Tibial nerve (tissue), 4 donors: ENCODE data around the gene PRPS1. TPM values are rescaled to one million over a fixed set of nuclear protein-coding genes. Genes with fewer than 3 reads are reported as not detected.
"Not testable (repeated sequence)": the region's sequence is repeated elsewhere in the genome, so short reads cannot be mapped to it uniquely, and the experiment has no call there.

Experiments used
- DNase-seq, 2 donors: peaks; one replicate each; pipeline ENCODE4 v3.0.0-alpha.2; 2019; ENCODE audit warnings: low spot score in 2 of 2
- H3K27ac ChIP-seq, 4 donors: fragments of 200-600 bp; sonication (generic) in 3 of 4; one replicate each; pipeline ENCODE4 v1.5.1; 2017 to 2019; ENCODE audit warnings: mild to moderate bottlenecking in 1 of 4
- H3K27me3 ChIP-seq, 2 donors: fragments of 200-600 bp; sonication (generic) in 1 of 2; one replicate each; pipeline versions ENCODE4 v1.5.1 to v1.6.0; 2017 to 2019
- H3K36me3 ChIP-seq, 3 donors: fragments of 200-600 bp; sonication (generic); one replicate each; pipeline ENCODE4 v1.5.1; 2018 to 2019
- H3K4me1 ChIP-seq, 4 donors: fragments of 200-600 bp; sonication (generic) in 3 of 4; one replicate each; pipeline ENCODE4 v1.5.1; 2017 to 2019
- H3K4me3 ChIP-seq, 4 donors: fragments of 200-600 bp; sonication (generic) in 3 of 4; one replicate each; pipeline ENCODE4 v1.5.1; 2017 to 2019; ENCODE audit warnings: mild to moderate bottlenecking in 1 of 4, moderate library complexity in 1 of 4
- H3K9me3 ChIP-seq, 4 donors: fragments of 200-600 bp; sonication (generic) in 3 of 4; one replicate each; pipeline ENCODE4 v1.5.1; 2017 to 2019
- EP300 ChIP-seq, 2 donors: sonication (generic); formaldehyde crosslinking; IDR thresholded peaks; one replicate each; pipeline ENCODE4 v1.6.1; 2017; ENCODE audit warnings: antibody characterized with exemption in 2 of 2, mild to moderate bottlenecking in 1 of 2
- POLR2A ChIP-seq, 2 donors: fragments of 450-650 bp; IDR thresholded peaks; one replicate each; pipeline ENCODE4 v1.6.1; 2017; ENCODE audit warnings: antibody characterized with exemption in 2 of 2, mild to moderate bottlenecking in 2 of 2, moderate library complexity in 2 of 2
- WGBS, 2 donors: methylation state at CpG; one replicate each; pipeline ENCODE4 v1.1.5; 2018; 5-methylcytosine and 5-hydroxymethylcytosine counted together
- total RNA-seq, 4 donors: library from RNA; depleted of rRNA; stranded (reverse); fragments of >200 nt; gene quantifications; one replicate each; pipeline ENCODE4 v1.1.0, GENCODE V29; 2016
- TF ChIP-seq, protein P1 (sequence below), 5 experiments: fragments of 200-600 bp in 3 of 5; fragments of 450-650 bp in 2 of 5; sonication (generic) in 3 of 5; IDR thresholded peaks; one replicate each; pipeline ENCODE4 v1.5.1; 2016 to 2019; ENCODE audit warnings: antibody characterized with exemption in 5 of 5, mild to moderate bottlenecking in 3 of 5, moderate library complexity in 2 of 5

The PRPS1 gene
- total RNA-seq, 4 donors from 2014 or later, result 19.0 to 33.3 (median 28.9) TPM

DNA sequence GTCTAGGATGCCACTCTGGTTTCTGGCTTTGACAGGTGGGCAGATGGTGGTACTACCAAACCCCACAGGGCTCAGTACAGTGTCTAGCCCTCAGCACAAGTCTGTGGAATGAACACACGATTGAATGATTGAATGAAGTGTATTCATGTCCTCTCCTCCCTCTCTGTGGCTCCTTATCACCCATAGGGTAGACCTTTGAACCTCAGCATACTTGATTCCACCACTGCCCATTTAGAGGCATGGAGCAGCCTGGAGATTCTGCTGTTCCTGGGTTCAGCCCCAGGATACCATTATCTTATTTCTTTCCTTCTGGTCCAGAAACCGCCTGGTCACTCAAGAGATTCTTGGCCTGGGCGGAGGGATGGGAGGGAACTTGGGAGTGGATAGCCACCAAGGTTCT lies 53.9 kb downstream of the PRPS1 start:
- Histone ChIP-seq H3K4me1 (peaks cover 0 to 73% (median 27%) of the 10 kb centered on the region in 4 donors), H3K4me3 (no peak overlapping the region), H3K27ac (peak overlapping the region; percentile 67 to 99 (median 70)), H3K9me3 (no peaks in the 10 kb centered on the region), H3K27me3 (no peaks in the 10 kb centered on the region), H3K36me3 (no peaks in the 10 kb centered on the region)
- WGBS, 2 donors, result 75 to 89% methylated on average over 3 of the region's 3 CpGs
- TF ChIP-seq, protein P1, sequence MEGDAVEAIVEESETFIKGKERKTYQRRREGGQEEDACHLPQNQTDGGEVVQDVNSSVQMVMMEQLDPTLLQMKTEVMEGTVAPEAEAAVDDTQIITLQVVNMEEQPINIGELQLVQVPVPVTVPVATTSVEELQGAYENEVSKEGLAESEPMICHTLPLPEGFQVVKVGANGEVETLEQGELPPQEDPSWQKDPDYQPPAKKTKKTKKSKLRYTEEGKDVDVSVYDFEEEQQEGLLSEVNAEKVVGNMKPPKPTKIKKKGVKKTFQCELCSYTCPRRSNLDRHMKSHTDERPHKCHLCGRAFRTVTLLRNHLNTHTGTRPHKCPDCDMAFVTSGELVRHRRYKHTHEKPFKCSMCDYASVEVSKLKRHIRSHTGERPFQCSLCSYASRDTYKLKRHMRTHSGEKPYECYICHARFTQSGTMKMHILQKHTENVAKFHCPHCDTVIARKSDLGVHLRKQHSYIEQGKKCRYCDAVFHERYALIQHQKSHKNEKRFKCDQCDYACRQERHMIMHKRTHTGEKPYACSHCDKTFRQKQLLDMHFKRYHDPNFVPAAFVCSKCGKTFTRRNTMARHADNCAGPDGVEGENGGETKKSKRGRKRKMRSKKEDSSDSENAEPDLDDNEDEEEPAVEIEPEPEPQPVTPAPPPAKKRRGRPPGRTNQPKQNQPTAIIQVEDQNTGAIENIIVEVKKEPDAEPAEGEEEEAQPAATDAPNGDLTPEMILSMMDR (IDR thresholded peaks at IDR 0.05), result no peak
- TF ChIP-seq EP300 (IDR thresholded peaks at IDR 0.05) (no peak), POLR2A (IDR thresholded peaks at IDR 0.05) (no peak)
- DNase-seq, result no peak

DNA sequence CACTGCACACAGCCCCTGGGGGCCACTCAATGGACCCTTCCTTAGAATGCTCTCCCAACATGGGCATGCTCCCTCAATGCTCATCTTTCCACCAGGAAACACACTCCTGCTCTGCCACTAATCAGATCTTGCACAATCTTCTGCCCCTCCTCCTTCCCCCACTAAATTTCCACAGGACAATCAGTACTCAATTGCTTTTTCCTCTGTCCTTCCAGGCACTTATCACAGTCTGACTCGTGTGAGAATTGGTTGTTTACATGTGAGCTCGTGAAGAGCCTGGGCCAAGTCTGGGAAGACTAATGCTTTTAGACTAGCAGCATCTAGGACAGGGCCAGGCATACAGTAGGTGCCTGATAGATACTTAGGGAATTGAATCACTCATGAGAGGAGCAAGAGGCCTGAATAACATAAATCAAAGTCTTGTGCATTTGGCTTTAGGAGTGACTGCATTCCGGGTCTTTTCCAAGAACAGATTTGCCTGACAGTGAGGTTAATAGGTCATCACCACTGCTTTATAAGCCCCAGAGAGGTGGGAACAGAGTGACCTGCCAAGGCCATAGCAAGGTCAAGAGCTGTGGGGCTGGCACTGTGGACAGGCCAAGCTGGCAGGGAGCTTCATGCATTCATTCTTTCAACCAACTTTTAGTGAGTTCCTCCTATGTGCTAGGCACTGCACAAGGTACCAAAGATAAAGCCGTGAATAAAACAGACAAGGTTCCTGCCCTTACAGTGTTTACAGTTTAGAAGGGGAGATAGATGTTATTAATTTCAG lies 55.0 kb downstream of the PRPS1 start:
- WGBS, 2 donors, result 20 to 47% methylated on average over 4 of the region's 4 CpGs
- DNase-seq, result peak in 1 of 2 donors; percentile 71
- Histone ChIP-seq H3K27me3 (no peaks in the 10 kb centered on the region), H3K36me3 (no peaks in the 10 kb centered on the region), H3K4me3 (no peak overlapping the region), H3K9me3 (no peaks in the 10 kb centered on the region), H3K4me1 (peaks cover 0 to 63% (median 19%) of the 10 kb centered on the region in 4 donors), H3K27ac (peak overlapping the region; percentile 67 to 99 (median 70))
- TF ChIP-seq EP300 (IDR thresholded peaks at IDR 0.05) (peak; percentile 89 to 97), POLR2A (IDR thresholded peaks at IDR 0.05) (peak in 1 of 2 donors; percentile 44)
- TF ChIP-seq, protein P1 (IDR thresholded peaks at IDR 0.05), result no peak

DNA sequence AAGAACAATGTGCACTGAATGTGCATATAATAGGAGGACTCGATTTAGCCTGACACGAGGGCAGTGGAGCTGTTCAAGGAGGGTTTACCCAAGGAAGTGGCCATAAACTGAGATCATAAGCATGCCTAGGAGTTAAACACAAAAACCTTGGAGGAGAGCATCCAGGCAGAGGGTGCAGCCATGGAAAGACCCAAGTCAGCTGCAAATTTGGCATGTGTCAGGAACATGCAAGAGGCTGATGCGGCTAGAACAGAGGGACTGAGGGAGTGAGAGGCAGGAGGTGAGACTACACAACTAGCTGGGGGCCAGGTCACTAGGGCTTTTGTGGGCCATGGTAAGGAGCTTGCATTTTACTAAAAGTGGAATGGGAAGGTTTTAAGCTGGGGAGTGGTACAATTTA lies 55.6 kb downstream of the PRPS1 start:
- H3K4me3 ChIP-seq, result no peak overlapping the region
- TF ChIP-seq, protein P1 (IDR thresholded peaks at IDR 0.05), result no peak
- TF ChIP-seq POLR2A (IDR thresholded peaks at IDR 0.05) (no peak), EP300 (IDR thresholded peaks at IDR 0.05) (no peak)
- H3K9me3 ChIP-seq, result no peaks in the 10 kb centered on the region
- peak overlapping the region; percentile 67 to 99 (median 70) for H3K27ac ChIP-seq
- no peak for DNase-seq
- no peaks in the 10 kb centered on the region for H3K36me3 ChIP-seq
- no peaks in the 10 kb centered on the region for H3K27me3 ChIP-seq
- WGBS, 2 donors, result 69 to 74% methylated on average over 3 of the region's 3 CpGs
- peaks cover 0 to 57% (median 16%) of the 10 kb centered on the region in 4 donors for H3K4me1 ChIP-seq

DNA sequence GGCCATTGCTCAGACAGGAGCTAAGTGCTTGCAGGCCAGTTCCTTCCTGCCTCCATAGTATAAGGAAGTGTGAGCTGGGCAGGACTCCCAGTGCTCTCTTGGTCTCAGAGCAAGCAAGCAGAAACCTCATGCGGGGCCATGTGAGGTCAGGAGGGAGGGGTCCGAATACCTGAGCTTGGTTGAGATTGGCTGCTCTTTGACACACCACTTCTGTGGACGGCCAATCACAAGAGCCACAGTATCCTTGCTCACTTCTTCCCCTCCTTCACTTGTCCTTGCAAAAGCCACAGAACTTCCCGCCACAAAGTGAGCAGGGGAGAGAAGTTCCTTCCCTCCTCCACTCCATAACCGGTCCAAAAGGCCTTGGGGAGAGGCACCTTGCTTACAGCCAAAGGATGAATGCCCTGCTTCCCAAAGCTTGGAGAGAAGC lies 56.7 kb downstream of the PRPS1 start:
- peak overlapping the region; percentile 40 to 99 (median 58) for H3K27ac ChIP-seq
- no peak overlapping the region for H3K4me3 ChIP-seq
- no peaks in the 10 kb centered on the region for H3K9me3 ChIP-seq
- WGBS, 2 donors, result 61 to 65% methylated on average over 2 to 5 of the region's 5 CpGs
- H3K27me3 ChIP-seq, result no peaks in the 10 kb centered on the region
- no peaks in the 10 kb centered on the region for H3K36me3 ChIP-seq
- H3K4me1 ChIP-seq, result peaks cover 0 to 46% (median 11%) of the 10 kb centered on the region in 4 donors
- DNase-seq, result peak; percentile 63 to 84
- TF ChIP-seq, protein P1 (IDR thresholded peaks at IDR 0.05), result no peak
- TF ChIP-seq EP300 (IDR thresholded peaks at IDR 0.05), result peak; percentile 7 to 83

DNA sequence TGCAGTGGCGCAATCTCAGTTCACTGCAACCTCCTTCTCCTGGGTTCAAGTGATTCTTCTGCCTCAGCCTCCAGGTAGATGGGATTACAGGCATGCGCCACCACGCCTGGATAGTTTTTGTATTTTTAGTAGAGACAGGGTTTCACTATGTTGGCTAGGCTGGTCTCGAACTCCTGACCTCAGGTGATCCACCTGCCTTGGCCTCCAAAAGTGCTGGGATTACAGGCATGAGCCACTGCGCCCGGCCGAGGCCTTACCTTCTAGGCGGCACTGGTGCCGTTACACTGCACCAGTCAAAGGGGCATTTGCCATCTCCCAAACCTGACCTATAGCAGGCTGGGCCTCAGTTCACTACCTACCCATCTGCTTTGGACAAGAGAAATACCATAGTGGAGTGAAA lies 57.3 kb downstream of the PRPS1 start:
- H3K9me3 ChIP-seq, H3K27me3 ChIP-seq, H3K36me3 ChIP-seq, H3K4me3 ChIP-seq, DNase-seq: not testable (repeated sequence)
- WGBS, 2 donors, result 93 to 100% methylated on average over 9 of the region's 9 CpGs
- Histone ChIP-seq H3K4me1 (peaks cover 0 to 45% (median 9%) of the 10 kb centered on the region in 4 donors), H3K27ac (peak overlapping the region; percentile 40 to 99 (median 58))
